Skeletal muscle satellite cell (primary cell): ENCODE results near the gene SCTR.

Experiments
- H3K27me3 ChIP-seq: 2 replicates; pipeline ENCODE4 v1.7.0; 2013; ENCODE audit warnings: low read length; ENCODE audit not compliant: control insufficient read depth, insufficient read depth
- H3K36me3 ChIP-seq: 2 replicates; pipeline ENCODE4 v1.7.0; 2013; ENCODE audit warnings: mild to moderate bottlenecking, control low read depth, low read length; ENCODE audit not compliant: insufficient read depth
- H3K4me1 ChIP-seq: 2 replicates; pipeline ENCODE4 v1.7.0; 2013; ENCODE audit warnings: low read length; ENCODE audit not compliant: control insufficient read depth, insufficient read depth
- H3K4me2 ChIP-seq: 2 replicates; pipeline ENCODE4 v1.7.0; 2013; ENCODE audit warnings: mild to moderate bottlenecking, low read length
- H3K4me3 ChIP-seq: 2 replicates; pipeline ENCODE4 v1.7.0; 2013; ENCODE audit warnings: low read length
- H3K9ac ChIP-seq: 2 replicates; pipeline ENCODE4 v1.7.0; 2013; ENCODE audit warnings: mild to moderate bottlenecking, low read depth, low read length, moderate library complexity
- H3K9me3 ChIP-seq: replicated peaks from 2 replicates; pipeline ENCODE4 v1.7.0; 2013; ENCODE audit warnings: mild to moderate bottlenecking, control low read depth, low read length

The SCTR gene

GRCh38 chr2:119449521-119449920 is 74.8 kb downstream of the SCTR start:
- Histone ChIP-seq H3K4me3 (no peak overlapping the region), H3K4me1 (no peaks in the 10 kb centered on the region), H3K4me2 (no peak overlapping the region), H3K27me3 (peaks cover 68% of the 10 kb centered on the region), H3K9ac (no peak overlapping the region), H3K9me3 (no peaks in the 10 kb centered on the region), H3K36me3 (no peaks in the 10 kb centered on the region)

GRCh38 chr2:119448427-119449141 is 75.7 kb downstream of the SCTR start:
- H3K9me3 ChIP-seq, result no peaks in the 10 kb centered on the region
- H3K4me3 ChIP-seq, result no peak overlapping the region
- H3K4me2 ChIP-seq, result no peak overlapping the region
- H3K27me3 ChIP-seq, result peaks cover 62% of the 10 kb centered on the region
- no peaks in the 10 kb centered on the region for H3K36me3 ChIP-seq
- no peak overlapping the region for H3K9ac ChIP-seq
- H3K4me1 ChIP-seq, result no peaks in the 10 kb centered on the region

GRCh38 chr2:119446037-119446436 is 78.2 kb downstream of the SCTR start:
- Histone ChIP-seq H3K4me2 (no peak overlapping the region), H3K4me3 (no peak overlapping the region), H3K4me1 (no peaks in the 10 kb centered on the region), H3K9ac (no peak overlapping the region), H3K36me3 (no peaks in the 10 kb centered on the region), H3K9me3 (no peaks in the 10 kb centered on the region), H3K27me3 (peaks cover 44% of the 10 kb centered on the region)

- Histone ChIP-seq H3K4me3 (no peak overlapping the region), H3K9me3 (no peaks in the 10 kb centered on the region), H3K9ac (no peak overlapping the region), H3K4me2 (no peak overlapping the region), H3K36me3 (no peaks in the 10 kb centered on the region), H3K27me3 (peaks cover 45% of the 10 kb centered on the region), H3K4me1 (no peaks in the 10 kb centered on the region)
Measured at GRCh38 chr2:119442850-119443249, 81.4 kb downstream of the SCTR start.

GRCh38 chr2:119442226-119442619 is 82.1 kb downstream of the SCTR start:
- Histone ChIP-seq H3K27me3 (peaks cover 42% of the 10 kb centered on the region), H3K9me3 (no peaks in the 10 kb centered on the region), H3K36me3 (no peaks in the 10 kb centered on the region), H3K4me3 (no peak overlapping the region), H3K4me1 (no peaks in the 10 kb centered on the region), H3K4me2 (no peak overlapping the region), H3K9ac (no peak overlapping the region)

- Histone ChIP-seq H3K9ac (no peak overlapping the region), H3K4me1 (no peaks in the 10 kb centered on the region), H3K27me3 (peaks cover 40% of the 10 kb centered on the region), H3K9me3 (no peaks in the 10 kb centered on the region), H3K36me3 (no peaks in the 10 kb centered on the region), H3K4me3 (no peak overlapping the region), H3K4me2 (no peak overlapping the region)
Measured at GRCh38 chr2:119441376-119442225, 82.7 kb downstream of the SCTR start.

GRCh38 chr2:119440873-119441272 is 83.4 kb downstream of the SCTR start:
- no peak overlapping the region for H3K4me2 ChIP-seq
- no peaks in the 10 kb centered on the region for H3K36me3 ChIP-seq
- H3K9ac ChIP-seq, result no peak overlapping the region
- no peaks in the 10 kb centered on the region for H3K9me3 ChIP-seq
- H3K4me1 ChIP-seq, result no peaks in the 10 kb centered on the region
- no peak overlapping the region for H3K4me3 ChIP-seq
- peaks cover 37% of the 10 kb centered on the region for H3K27me3 ChIP-seq

GRCh38 chr2:119440501-119440870 is 83.8 kb downstream of the SCTR start:
- H3K9ac ChIP-seq, result no peak overlapping the region
- no peaks in the 10 kb centered on the region for H3K36me3 ChIP-seq
- no peaks in the 10 kb centered on the region for H3K9me3 ChIP-seq
- no peaks in the 10 kb centered on the region for H3K4me1 ChIP-seq
- H3K4me2 ChIP-seq, result no peak overlapping the region
- peaks cover 41% of the 10 kb centered on the region for H3K27me3 ChIP-seq
- H3K4me3 ChIP-seq, result no peak overlapping the region

- Histone ChIP-seq H3K27me3 (peaks cover 48% of the 10 kb centered on the region), H3K4me3 (no peak overlapping the region), H3K4me2 (no peak overlapping the region), H3K9ac (no peak overlapping the region), H3K4me1 (no peaks in the 10 kb centered on the region), H3K36me3 (no peaks in the 10 kb centered on the region), H3K9me3 (no peaks in the 10 kb centered on the region)
Measured at GRCh38 chr2:119439574-119440500, 84.4 kb downstream of the SCTR start.

- no peak overlapping the region for H3K9ac ChIP-seq
- H3K27me3 ChIP-seq, result peaks cover 51% of the 10 kb centered on the region
- H3K4me3 ChIP-seq, result no peak overlapping the region
- H3K36me3 ChIP-seq, result no peaks in the 10 kb centered on the region
- no peak overlapping the region for H3K4me2 ChIP-seq
- no peaks in the 10 kb centered on the region for H3K4me1 ChIP-seq
- H3K9me3 ChIP-seq, result no peaks in the 10 kb centered on the region
Measured at GRCh38 chr2:119438726-119439284, 85.5 kb downstream of the SCTR start.

GRCh38 chr2:119438128-119438656 is 86.1 kb downstream of the SCTR start:
- no peaks in the 10 kb centered on the region for H3K9me3 ChIP-seq
- H3K9ac ChIP-seq, result no peak overlapping the region
- peaks cover 55% of the 10 kb centered on the region for H3K27me3 ChIP-seq
- H3K36me3 ChIP-seq, result no peaks in the 10 kb centered on the region
- no peak overlapping the region for H3K4me3 ChIP-seq
- H3K4me2 ChIP-seq, result no peak overlapping the region
- no peaks in the 10 kb centered on the region for H3K4me1 ChIP-seq
